Head of caudate nucleus (tissue), 42 donors: ENCODE measurements around the gene HS1BP3.

Source experiments
- DNase-seq, 42 donors: peaks; one replicate each; pipeline versions ENCODE4 v3.0.0 to v3.0.0-alpha.2; 2020 to 2021; ENCODE audit warnings: mixed read lengths in 7 of 42
- intact Hi-C: fragments of 100-400 bp; cut with DNase I; formaldehyde crosslinking; loops from one replicate; pipeline ENCODE4 v1.15.0; 2022

HS1BP3 gene

GRCh38 chr2:20575414-20575813, 75.5 kb downstream of the HS1BP3 start:
- intact Hi-C loops = no loop called here

GRCh38 chr2:20574930-20575329, 76.0 kb downstream of the HS1BP3 start:
- intact Hi-C loops = no loop called here
- DNase-seq = no peak

More at GRCh38 chr2:20575414-20575813, 75.5 kb downstream of the HS1BP3 start:
- DNase-seq = no peak

- DNase-seq = no peak
- intact Hi-C loops = no loop called here
Observed at GRCh38 chr2:20574423-20574911, 76.4 kb downstream of the HS1BP3 start.

- intact Hi-C loops = no loop called here
- DNase-seq = peak in 40 of 42 donors; percentile 26 to 85 (median 66)
Observed at GRCh38 chr2:20573620-20574422, 77.1 kb downstream of the HS1BP3 start.

- DNase-seq = no peak
- intact Hi-C loops = no loop called here
Observed at GRCh38 chr2:20572221-20572620, 78.7 kb downstream of the HS1BP3 start.

- intact Hi-C loops = no loop called here
- no peak for DNase-seq
Observed at GRCh38 chr2:20571644-20572215, 79.2 kb downstream of the HS1BP3 start.

GRCh38 chr2:20571231-20571630, 79.7 kb downstream of the HS1BP3 start:
- intact Hi-C loops = no loop called here
- no peak for DNase-seq

- DNase-seq = no peak
- intact Hi-C loops = no loop called here
Observed at GRCh38 chr2:20570249-20570648, 80.6 kb downstream of the HS1BP3 start.

GRCh38 chr2:20569464-20570223, 81.3 kb downstream of the HS1BP3 start:
- intact Hi-C loops = no loop called here
- DNase-seq = no peak

- intact Hi-C loops = no loop called here
- DNase-seq = no peak
Observed at GRCh38 chr2:20568501-20569463, 82.1 kb downstream of the HS1BP3 start.

GRCh38 chr2:20567926-20568179, 83.0 kb downstream of the HS1BP3 start:
- intact Hi-C loops = no loop called here
- DNase-seq = no peak
